Stomach smooth muscle (tissue), 2 donors: ENCODE measurements around the gene PODXL2.
"Not testable (repeated sequence)": the region's sequence is repeated elsewhere in the genome, so short reads cannot be mapped to it uniquely, and the experiment has no call there.

ENCODE experiments used
- H3K27ac ChIP-seq: one replicate; pipeline ENCODE4 v1.7.0; 2013; ENCODE audit warnings: mild to moderate bottlenecking, low read length, inconsistent platforms
- H3K27me3 ChIP-seq, 2 donors: one replicate each; pipeline ENCODE4 v1.7.0; 2013; ENCODE audit warnings: low read length in 2 of 2; ENCODE audit not compliant: insufficient read depth in 2 of 2, control insufficient read depth in 1 of 2
- H3K36me3 ChIP-seq, 2 donors: one replicate each; pipeline ENCODE4 v1.7.0; 2013; ENCODE audit warnings: low read length in 2 of 2; ENCODE audit not compliant: control insufficient read depth in 2 of 2, insufficient read depth in 2 of 2
- H3K4me1 ChIP-seq: one replicate; pipeline ENCODE4 v1.7.0; 2013; ENCODE audit warnings: low read length; ENCODE audit not compliant: control insufficient read depth, insufficient read depth
- H3K4me3 ChIP-seq, 2 donors: one replicate each; pipeline ENCODE4 v1.7.0; 2013; ENCODE audit warnings: low read length in 2 of 2
- H3K9ac ChIP-seq, 2 donors: one replicate each; pipeline ENCODE4 v1.7.0; 2013; ENCODE audit warnings: low read length in 2 of 2, mild to moderate bottlenecking in 1 of 2
- H3K9me3 ChIP-seq, 2 donors: one replicate each; pipeline ENCODE4 v1.7.0; 2013; ENCODE audit warnings: low read length in 2 of 2; ENCODE audit not compliant: control insufficient read depth in 2 of 2
- donor health status: healthy.
- donor health status: Pancreatic carcinoma.

PODXL2 gene

GRCh38 chr3:127646501-127647046 lies 17.6 kb downstream of the PODXL2 start:
- Histone ChIP-seq H3K27me3 (no peaks in the 10 kb centered on the region), H3K27ac (no peak overlapping the region)

GRCh38 chr3:127647166-127647844 lies 18.3 kb downstream of the PODXL2 start:
- no peak overlapping the region for H3K9ac ChIP-seq
- no peaks in the 10 kb centered on the region for H3K27me3 ChIP-seq
- no peaks in the 10 kb centered on the region for H3K9me3 ChIP-seq
- no peak overlapping the region for H3K27ac ChIP-seq
- no peaks in the 10 kb centered on the region for H3K36me3 ChIP-seq
- peaks cover under 1% of the 10 kb centered on the region for H3K4me1 ChIP-seq
- no peak overlapping the region for H3K4me3 ChIP-seq

More at GRCh38 chr3:127646501-127647046, 17.6 kb downstream of the PODXL2 start:
- Histone ChIP-seq H3K4me3 (no peak overlapping the region), H3K4me1 (no peaks in the 10 kb centered on the region), H3K36me3 (no peaks in the 10 kb centered on the region), H3K9ac (no peak overlapping the region), H3K9me3 (no peaks in the 10 kb centered on the region)

GRCh38 chr3:127647845-127648204 lies 18.8 kb downstream of the PODXL2 start:
- no peak overlapping the region for H3K27ac ChIP-seq
- H3K9ac ChIP-seq: no peak overlapping the region
- H3K9me3 ChIP-seq: no peaks in the 10 kb centered on the region
- H3K27me3 ChIP-seq: no peaks in the 10 kb centered on the region
- no peaks in the 10 kb centered on the region for H3K36me3 ChIP-seq
- H3K4me3 ChIP-seq: no peak overlapping the region
- peaks cover 4% of the 10 kb centered on the region for H3K4me1 ChIP-seq

- H3K27ac ChIP-seq: no peak overlapping the region
- peaks cover 4% of the 10 kb centered on the region for H3K4me1 ChIP-seq
- no peaks in the 10 kb centered on the region for H3K9me3 ChIP-seq
- H3K36me3 ChIP-seq: no peaks in the 10 kb centered on the region
- no peak overlapping the region for H3K9ac ChIP-seq
- no peak overlapping the region for H3K4me3 ChIP-seq
- no peaks in the 10 kb centered on the region for H3K27me3 ChIP-seq
Observed at GRCh38 chr3:127650236-127650635, 21.3 kb downstream of the PODXL2 start.

GRCh38 chr3:127651516-127652172 lies 22.7 kb downstream of the PODXL2 start:
- Histone ChIP-seq H3K9ac (peak overlapping the region in 1 of 2 donors; percentile 47), H3K27ac (no peak overlapping the region), H3K27me3 (no peaks in the 10 kb centered on the region), H3K9me3 (no peaks in the 10 kb centered on the region), H3K36me3 (no peaks in the 10 kb centered on the region), H3K4me1 (peaks cover 11% of the 10 kb centered on the region), H3K4me3 (no peak overlapping the region)

- Histone ChIP-seq H3K36me3 (no peaks in the 10 kb centered on the region), H3K4me3 (peak overlapping the region in 1 of 2 donors; percentile 29), H3K9ac (no peak overlapping the region), H3K27ac (no peak overlapping the region), H3K9me3 (no peaks in the 10 kb centered on the region), H3K27me3 (no peaks in the 10 kb centered on the region), H3K4me1 (peaks cover 11% of the 10 kb centered on the region)
Observed at GRCh38 chr3:127652246-127652995, 23.4 kb downstream of the PODXL2 start.

GRCh38 chr3:127654374-127654773 lies 25.4 kb downstream of the PODXL2 start:
- Histone ChIP-seq H3K9ac (no peak overlapping the region), H3K4me3 (no peak overlapping the region), H3K4me1 (peaks cover 11% of the 10 kb centered on the region), H3K9me3 (no peaks in the 10 kb centered on the region), H3K27ac (no peak overlapping the region), H3K27me3 (no peaks in the 10 kb centered on the region), H3K36me3 (no peaks in the 10 kb centered on the region)

GRCh38 chr3:127654993-127655392 lies 26.0 kb downstream of the PODXL2 start:
- H3K27me3 ChIP-seq, H3K4me3 ChIP-seq, H3K9ac ChIP-seq, H3K36me3 ChIP-seq, H3K27ac ChIP-seq, H3K9me3 ChIP-seq: not testable (repeated sequence)
- peaks cover 11% of the 10 kb centered on the region for H3K4me1 ChIP-seq

GRCh38 chr3:127655641-127656040 lies 26.7 kb downstream of the PODXL2 start:
- peak overlapping the region; percentile 37 for H3K27ac ChIP-seq

GRCh38 chr3:127656906-127657305 lies 27.9 kb downstream of the PODXL2 start:
- peaks cover 11% of the 10 kb centered on the region for H3K4me1 ChIP-seq
- H3K4me3 ChIP-seq: no peak overlapping the region

More at GRCh38 chr3:127655641-127656040, 26.7 kb downstream of the PODXL2 start:
- Histone ChIP-seq H3K36me3 (no peaks in the 10 kb centered on the region), H3K27me3 (no peaks in the 10 kb centered on the region), H3K9ac (peak overlapping the region; percentile 9 to 29), H3K4me3 (peak overlapping the region in 1 of 2 donors; percentile 1), H3K9me3 (no peaks in the 10 kb centered on the region), H3K4me1 (peaks cover 11% of the 10 kb centered on the region)

More at GRCh38 chr3:127656906-127657305, 27.9 kb downstream of the PODXL2 start:
- no peaks in the 10 kb centered on the region for H3K27me3 ChIP-seq
- H3K36me3 ChIP-seq: no peaks in the 10 kb centered on the region
- no peaks in the 10 kb centered on the region for H3K9me3 ChIP-seq
- H3K9ac ChIP-seq: no peak overlapping the region
- no peak overlapping the region for H3K27ac ChIP-seq
